Activated CD4-positive, alpha-beta memory T cell treated with anti-CD3 and anti-CD28 coated beads for 36 hours (primary cell): ENCODE results near the gene H1-8. TPM values are rescaled to one million over a fixed set of nuclear protein-coding genes. Genes with fewer than 3 reads are reported as not detected.

Experiments
- CTCF ChIA-PET: fragments of 350-600 bp; sonication (Branson Sonifier 250); formaldehyde crosslinking; loops from one replicate; lab custom pipeline; 2021; ENCODE audit warnings: antibody characterized with exemption, inconsistent platforms; lab: Charles Lee
- POLR2A ChIA-PET: fragments of 350-600 bp; sonication (Branson Sonifier 250); formaldehyde crosslinking; loops from one replicate; lab custom pipeline; 2021; ENCODE audit warnings: antibody characterized with exemption; lab: Charles Lee
- DNase-seq: peaks from one replicate; pipeline ENCODE4 v3.0.0-alpha.2; 2020
- H3K27ac Mint-ChIP-seq: one replicate; pipeline ENCODE4 v1.8.0; 2021; ENCODE audit warnings: mixed read lengths
- H3K27me3 Mint-ChIP-seq: one replicate; pipeline ENCODE4 v1.8.0; 2021; ENCODE audit warnings: mixed read lengths
- H3K36me3 Mint-ChIP-seq: one replicate; pipeline ENCODE4 v1.8.0; 2021; ENCODE audit warnings: mixed read lengths
- H3K4me1 Mint-ChIP-seq: one replicate; pipeline ENCODE4 v1.8.0; 2021; ENCODE audit warnings: low read depth, mixed read lengths
- H3K4me3 Mint-ChIP-seq: one replicate; pipeline ENCODE4 v1.8.0; 2021; ENCODE audit warnings: mild to moderate bottlenecking, mixed read lengths
- H3K9me3 Mint-ChIP-seq: one replicate; pipeline ENCODE4 v1.8.0; 2021; ENCODE audit warnings: mixed read lengths
- intact Hi-C: fragments of 100-400 bp; cut with micrococcal nuclease; formaldehyde crosslinking; loops from one replicate; pipeline ENCODE4 v1.15.1; 2023
- total RNA-seq, 2 experiments: library from RNA; stranded (reverse); gene quantifications; one replicate each; pipeline ENCODE4 v1.2.3, GENCODE V29; 2021

H1-8 gene
- total RNA-seq, 2 experiments from 2014 or later = not detected

- no peak for DNase-seq
- CTCF ChIA-PET = no interaction called here
- no peaks in the 10 kb centered on the region for H3K27me3 Mint-ChIP-seq
- no peak overlapping the region for H3K4me3 Mint-ChIP-seq
- POLR2A ChIA-PET = interaction anchor here (0.6 kb wide), 1 partner anchor 311 kb away, joined by 3 read pairs; no protein-coding TSS in a partner anchor
- H3K27ac Mint-ChIP-seq = no peak overlapping the region
- H3K36me3 Mint-ChIP-seq = no peaks in the 10 kb centered on the region
- peaks cover 5% of the 10 kb centered on the region for H3K4me1 Mint-ChIP-seq
- intact Hi-C loops = no loop called here
- H3K9me3 Mint-ChIP-seq = no peaks in the 10 kb centered on the region
Observed at GRCh38 chr3:129554356-129555152, 11.6 kb downstream of the H1-8 start.

- Mint-ChIP-seq H3K27ac (no peak overlapping the region), H3K4me3 (no peak overlapping the region), H3K36me3 (no peaks in the 10 kb centered on the region), H3K4me1 (peaks cover 5% of the 10 kb centered on the region), H3K27me3 (no peaks in the 10 kb centered on the region), H3K9me3 (no peaks in the 10 kb centered on the region)
- no peak for DNase-seq
- CTCF ChIA-PET = no interaction called here
- POLR2A ChIA-PET = interaction anchor here (0.6 kb wide), 1 partner anchor 312 kb away, joined by 3 read pairs; no protein-coding TSS in a partner anchor
- intact Hi-C loops = no loop called here
Observed at GRCh38 chr3:129555153-129555550, 12.2 kb downstream of the H1-8 start.

- Mint-ChIP-seq H3K27ac (no peak overlapping the region), H3K27me3 (no peaks in the 10 kb centered on the region), H3K4me3 (no peak overlapping the region), H3K9me3 (no peaks in the 10 kb centered on the region), H3K4me1 (peaks cover 5% of the 10 kb centered on the region), H3K36me3 (no peaks in the 10 kb centered on the region)
- ChIA-PET POLR2A (no interaction called here), CTCF (no interaction called here)
- intact Hi-C loops = no loop called here
- no peak for DNase-seq
Observed at GRCh38 chr3:129555616-129556357, 12.8 kb downstream of the H1-8 start.

GRCh38 chr3:129556358-129556695 is 13.4 kb downstream of the H1-8 start:
- H3K27me3 Mint-ChIP-seq = no peaks in the 10 kb centered on the region
- intact Hi-C loops = no loop called here
- ChIA-PET CTCF (no interaction called here), POLR2A (no interaction called here)
- H3K27ac Mint-ChIP-seq = no peak overlapping the region
- no peak for DNase-seq
- H3K36me3 Mint-ChIP-seq = no peaks in the 10 kb centered on the region
- H3K4me3 Mint-ChIP-seq = no peak overlapping the region
- no peaks in the 10 kb centered on the region for H3K9me3 Mint-ChIP-seq
- H3K4me1 Mint-ChIP-seq = peaks cover 5% of the 10 kb centered on the region

- POLR2A ChIA-PET = no interaction called here
- no peaks in the 10 kb centered on the region for H3K9me3 Mint-ChIP-seq
- H3K36me3 Mint-ChIP-seq = no peaks in the 10 kb centered on the region
- H3K27me3 Mint-ChIP-seq = no peaks in the 10 kb centered on the region
- CTCF ChIA-PET = interaction anchor here (0.5 kb wide), 1 partner anchor 12 kb away, joined by 3 read pairs; no protein-coding TSS in a partner anchor
- intact Hi-C loops = no loop called here
- peaks cover 5% of the 10 kb centered on the region for H3K4me1 Mint-ChIP-seq
- H3K4me3 Mint-ChIP-seq = no peak overlapping the region
- H3K27ac Mint-ChIP-seq = no peak overlapping the region
- DNase-seq = no peak
Observed at GRCh38 chr3:129556890-129557547, 14.0 kb downstream of the H1-8 start.

GRCh38 chr3:129557548-129557894 is 14.5 kb downstream of the H1-8 start:
- CTCF ChIA-PET = interaction anchor here (0.5 kb wide), 1 partner anchor 13 kb away, joined by 3 read pairs; no protein-coding TSS in a partner anchor
- POLR2A ChIA-PET = no interaction called here
- Mint-ChIP-seq H3K4me3 (no peak overlapping the region), H3K9me3 (no peaks in the 10 kb centered on the region), H3K27ac (no peak overlapping the region), H3K4me1 (peaks cover 5% of the 10 kb centered on the region), H3K27me3 (no peaks in the 10 kb centered on the region), H3K36me3 (no peaks in the 10 kb centered on the region)
- intact Hi-C loops = no loop called here
- DNase-seq = no peak

GRCh38 chr3:129558081-129558771 is 15.3 kb downstream of the H1-8 start:
- Mint-ChIP-seq H3K27me3 (no peaks in the 10 kb centered on the region), H3K4me3 (no peak overlapping the region), H3K27ac (no peak overlapping the region), H3K9me3 (no peaks in the 10 kb centered on the region), H3K4me1 (peaks cover 5% of the 10 kb centered on the region), H3K36me3 (no peaks in the 10 kb centered on the region)
- DNase-seq = no peak
- POLR2A ChIA-PET = no interaction called here
- CTCF ChIA-PET = interaction anchor here (1.9 kb wide), 1 partner anchor 68 kb away, joined by 6 read pairs; no protein-coding TSS in a partner anchor
- intact Hi-C loops = no loop called here

GRCh38 chr3:129558772-129559564 is 16.0 kb downstream of the H1-8 start:
- DNase-seq = no peak
- POLR2A ChIA-PET = no interaction called here
- Mint-ChIP-seq H3K9me3 (no peaks in the 10 kb centered on the region), H3K4me1 (peaks cover 3% of the 10 kb centered on the region), H3K27me3 (no peaks in the 10 kb centered on the region), H3K4me3 (no peak overlapping the region), H3K36me3 (no peaks in the 10 kb centered on the region), H3K27ac (no peak overlapping the region)
- CTCF ChIA-PET = interaction anchor here (1.9 kb wide), 1 partner anchor 69 kb away, joined by 6 read pairs; no protein-coding TSS in a partner anchor
- intact Hi-C loops = no loop called here

GRCh38 chr3:129559565-129560079 is 16.6 kb downstream of the H1-8 start:
- POLR2A ChIA-PET = no interaction called here
- DNase-seq = no peak
- Mint-ChIP-seq H3K4me3 (no peak overlapping the region), H3K9me3 (no peaks in the 10 kb centered on the region), H3K4me1 (peaks cover 2% of the 10 kb centered on the region), H3K27ac (no peak overlapping the region), H3K36me3 (no peaks in the 10 kb centered on the region), H3K27me3 (no peaks in the 10 kb centered on the region)
- intact Hi-C loops = no loop called here
- CTCF ChIA-PET = interaction anchor here (1.9 kb wide), 1 partner anchor 69 kb away, joined by 6 read pairs; no protein-coding TSS in a partner anchor

GRCh38 chr3:129560269-129560787 is 17.4 kb downstream of the H1-8 start:
- intact Hi-C loops = no loop called here
- no peaks in the 10 kb centered on the region for H3K27me3 Mint-ChIP-seq
- no peak for DNase-seq
- no peaks in the 10 kb centered on the region for H3K9me3 Mint-ChIP-seq
- no peak overlapping the region for H3K4me3 Mint-ChIP-seq
- H3K27ac Mint-ChIP-seq = no peak overlapping the region
- ChIA-PET CTCF (no interaction called here), POLR2A (no interaction called here)
- H3K4me1 Mint-ChIP-seq = peaks cover 2% of the 10 kb centered on the region
- no peaks in the 10 kb centered on the region for H3K36me3 Mint-ChIP-seq
